NCI-H128 (cell line): ENCODE data around the gene LTC4S.

Experiments
- DNase-seq: peaks from one replicate; lab custom pipeline; 2025; ENCODE audit not compliant: unreplicated experiment; lab: John Stamatoyannopoulos, UW

Gene LTC4S

DNA sequence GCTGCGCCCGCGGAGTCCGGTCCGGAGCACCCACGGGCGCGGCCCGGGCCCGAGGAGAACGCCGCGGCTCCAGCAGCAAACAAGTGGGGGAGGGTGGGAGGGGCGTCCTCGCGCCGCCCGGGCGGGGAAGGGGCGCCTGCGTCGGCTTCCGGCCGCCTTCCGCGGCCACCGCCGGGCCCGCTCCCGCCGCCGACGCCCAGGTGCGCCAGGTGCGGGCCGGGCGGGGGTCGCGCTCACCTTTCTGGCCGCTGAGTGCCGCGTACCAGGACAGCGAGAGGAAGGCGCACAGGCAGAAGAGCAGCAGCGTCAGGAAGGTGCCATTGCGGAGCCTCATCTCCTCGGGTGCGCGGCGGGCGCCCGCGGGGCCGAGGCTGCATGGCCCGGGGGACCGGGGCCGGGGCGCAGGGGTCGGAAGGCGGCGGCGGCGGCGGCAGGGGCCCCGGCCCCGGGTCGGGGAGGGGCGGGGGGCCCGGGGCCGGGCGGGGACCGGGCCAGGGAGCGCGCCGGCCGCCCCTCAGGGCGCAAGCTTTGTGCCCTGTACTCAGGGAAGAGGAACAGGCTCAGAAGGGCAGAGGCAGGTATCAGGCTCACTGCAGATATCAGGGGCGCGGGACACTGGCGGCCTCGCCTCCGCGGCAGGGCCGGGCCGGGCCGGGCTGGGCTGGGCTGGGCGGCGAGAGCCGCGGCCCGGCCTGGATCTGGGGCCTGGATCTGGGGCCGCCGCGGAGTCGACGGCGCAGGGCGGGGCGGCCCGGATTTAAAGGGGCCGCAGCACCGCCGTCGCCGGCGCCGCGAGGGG, 12.7 kb downstream of the LTC4S start, which contains the start of gene MGAT4B:
Gene MGAT4B, minus strand, starts transcription at position 617 of the 799 bp plus-strand sequence. Its CDS starts 283 bp downstream, at position 334.
- no peak for DNase-seq

DNA sequence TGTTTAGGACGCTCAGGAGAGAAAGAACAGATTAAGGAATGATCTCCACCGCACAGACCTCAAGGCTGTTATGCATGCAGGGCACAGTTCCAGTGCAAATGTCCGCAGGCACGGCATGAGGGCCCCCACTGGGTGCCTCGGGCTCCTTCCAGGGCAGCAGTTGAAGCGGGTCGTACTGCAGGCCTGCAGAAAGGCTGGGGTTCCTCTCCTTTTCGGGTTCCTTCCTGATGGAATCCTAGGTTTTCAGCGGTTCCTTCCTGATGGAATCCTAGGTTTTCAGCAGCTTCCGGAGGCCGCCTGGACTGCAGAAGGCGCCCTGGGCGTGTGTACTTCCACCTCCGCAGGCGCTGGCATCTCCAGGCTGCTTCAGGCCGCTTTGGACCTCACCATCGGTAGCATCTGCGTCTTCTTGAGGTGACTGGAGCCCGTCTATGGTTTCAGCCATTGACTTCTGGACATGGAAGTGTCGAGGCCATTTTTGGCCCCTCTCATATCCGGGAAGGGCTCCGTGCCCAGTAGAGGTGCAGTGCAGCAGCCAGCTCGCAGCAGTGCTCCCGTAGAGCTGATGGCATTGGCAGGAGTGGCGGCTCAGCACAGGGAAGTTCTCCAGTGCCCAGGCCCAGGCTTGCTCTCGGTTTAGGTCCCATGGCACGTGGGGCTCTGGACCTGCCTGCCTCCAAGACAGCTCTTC, 18.5 kb downstream of the LTC4S start:
- no peak for DNase-seq

DNA sequence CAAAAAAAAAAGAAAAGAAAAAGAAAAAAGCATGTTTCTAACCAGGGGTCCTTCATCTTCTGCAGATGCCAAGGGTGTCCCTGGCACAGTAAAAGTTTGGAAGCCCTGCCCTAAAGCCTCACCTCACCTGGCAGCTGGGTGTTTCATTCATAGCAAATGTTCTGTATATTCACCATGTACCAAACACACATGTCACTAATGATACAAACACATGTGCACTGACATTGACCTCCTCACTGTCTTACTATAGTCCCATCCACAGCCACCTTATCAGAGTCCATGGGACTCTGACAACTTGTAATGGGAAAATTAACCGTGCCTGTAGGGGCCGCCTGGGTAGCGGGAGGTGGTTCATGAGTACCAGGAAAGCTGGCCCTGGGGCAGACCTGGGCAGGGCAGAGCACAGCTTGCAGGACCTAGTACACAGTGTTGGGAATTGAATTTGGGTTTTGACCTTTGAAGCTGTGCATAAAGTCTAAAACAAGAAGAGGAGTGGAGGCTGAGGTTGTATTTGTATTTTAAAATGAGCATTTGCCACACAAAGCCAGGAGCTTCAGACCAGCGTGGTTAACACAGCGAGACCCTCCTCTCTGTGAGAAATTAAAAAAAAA, 19.3 kb downstream of the LTC4S start:
- no peak for DNase-seq

DNA sequence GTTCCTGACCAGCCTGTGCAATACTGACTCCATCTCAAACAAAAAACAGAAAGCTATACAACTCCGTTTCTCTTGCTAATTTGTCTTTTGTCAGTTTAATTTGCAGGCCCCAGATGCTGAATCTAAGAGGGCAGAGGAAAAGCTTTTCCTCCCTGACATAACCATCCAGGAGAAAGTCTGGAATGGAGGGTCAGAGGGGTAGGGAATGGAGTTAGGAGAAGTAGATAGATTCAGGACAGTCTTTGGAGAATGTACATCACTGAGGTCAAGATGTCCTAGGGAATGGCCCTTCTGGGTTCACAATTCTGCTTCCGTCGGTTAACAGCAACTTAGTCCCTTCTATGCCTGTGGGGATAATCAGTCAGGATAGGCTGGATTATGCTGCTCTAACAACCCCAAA, 20.3 kb downstream of the LTC4S start:
- DNase-seq = no peak

DNA sequence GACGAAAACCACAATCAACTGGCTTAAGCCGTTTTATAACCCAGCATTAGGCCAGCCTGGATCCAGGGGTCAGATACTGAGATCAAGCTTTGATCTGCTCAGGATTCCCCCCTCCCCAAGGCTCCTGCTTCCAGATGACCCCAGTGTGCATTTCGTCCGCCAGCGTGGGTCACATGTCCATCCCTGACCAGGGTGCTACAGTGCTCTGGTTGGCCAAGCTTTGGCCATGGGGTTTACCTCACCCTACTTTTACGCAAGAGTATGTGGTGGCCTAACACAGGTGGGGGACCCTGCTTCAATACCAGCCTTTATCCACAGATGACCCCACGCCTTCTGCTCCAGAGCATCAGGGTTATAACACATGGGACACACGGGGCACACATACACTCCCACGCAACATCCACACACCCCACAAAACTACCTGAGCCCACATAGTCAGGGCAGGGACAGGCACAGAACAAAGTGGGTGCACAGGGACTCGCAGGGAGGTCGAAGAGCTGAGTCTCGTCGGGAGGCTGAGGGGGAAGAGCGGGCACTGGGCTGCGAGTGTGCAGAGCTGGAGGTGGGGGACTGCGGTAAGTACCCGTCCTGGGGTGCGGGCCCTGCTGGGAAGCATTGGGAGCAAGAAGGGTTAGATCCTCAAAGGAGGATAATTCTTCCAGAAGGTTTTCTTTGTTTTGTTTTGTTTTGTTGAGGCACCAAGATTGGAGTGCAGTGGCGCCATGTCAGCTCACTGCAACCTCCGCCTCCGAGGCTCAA, 21.9 kb downstream of the LTC4S start:
- DNase-seq = no peak

DNA sequence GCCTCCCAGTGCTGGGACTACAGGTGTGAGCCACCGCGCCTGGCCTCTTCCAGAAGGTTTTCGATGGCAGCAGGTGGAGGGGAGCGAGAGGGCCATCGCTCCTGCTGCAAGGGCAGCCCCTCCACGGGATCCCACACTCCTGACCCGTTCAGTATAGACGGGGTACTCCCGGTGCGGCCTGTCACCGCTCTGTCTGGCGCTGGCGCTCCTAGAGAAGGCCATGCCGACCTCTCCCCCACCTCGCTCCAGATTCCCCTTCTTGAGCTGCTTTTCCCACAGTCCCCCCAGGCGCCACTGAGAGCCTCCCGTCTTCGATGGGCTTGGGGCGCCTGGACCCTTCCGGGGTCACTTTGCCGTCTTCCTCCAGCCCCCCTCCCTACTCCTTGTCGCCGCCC, 22.6 kb downstream of the LTC4S start:
- DNase-seq = no peak

DNA sequence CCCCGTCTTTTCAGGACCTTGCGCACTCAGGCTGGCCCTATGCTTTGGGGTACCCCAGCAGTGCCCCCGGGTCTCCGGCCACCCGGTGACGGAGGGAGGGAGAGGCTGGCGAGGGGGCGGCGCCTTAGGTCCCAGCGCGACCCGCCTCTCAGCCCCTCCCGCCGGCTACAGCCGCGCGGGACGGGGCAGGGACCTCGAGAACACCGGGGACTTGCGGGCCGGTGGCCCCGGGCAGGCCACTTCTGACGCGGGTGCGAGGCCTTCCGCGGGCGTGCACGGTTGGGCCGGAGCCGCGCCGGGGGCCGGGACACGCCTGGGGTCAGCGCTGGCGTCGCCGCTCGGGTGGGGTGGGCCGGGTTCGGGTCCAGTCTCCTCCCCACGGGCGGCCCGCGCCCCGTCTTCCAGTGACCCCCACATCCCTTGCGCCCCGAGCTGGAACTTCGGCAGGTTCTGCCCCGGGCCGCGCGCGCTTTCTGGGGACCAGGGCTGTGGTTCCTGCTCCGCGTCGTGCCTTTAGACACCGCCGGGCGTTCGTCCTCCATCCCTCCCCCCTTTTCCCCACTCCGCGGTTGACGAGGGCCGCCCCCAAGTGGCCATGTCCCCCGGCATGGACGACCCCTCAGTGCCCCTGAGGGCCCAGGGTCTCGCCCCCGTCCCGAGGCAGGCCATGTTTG, 23.1 kb downstream of the LTC4S start:
- no peak for DNase-seq

DNA sequence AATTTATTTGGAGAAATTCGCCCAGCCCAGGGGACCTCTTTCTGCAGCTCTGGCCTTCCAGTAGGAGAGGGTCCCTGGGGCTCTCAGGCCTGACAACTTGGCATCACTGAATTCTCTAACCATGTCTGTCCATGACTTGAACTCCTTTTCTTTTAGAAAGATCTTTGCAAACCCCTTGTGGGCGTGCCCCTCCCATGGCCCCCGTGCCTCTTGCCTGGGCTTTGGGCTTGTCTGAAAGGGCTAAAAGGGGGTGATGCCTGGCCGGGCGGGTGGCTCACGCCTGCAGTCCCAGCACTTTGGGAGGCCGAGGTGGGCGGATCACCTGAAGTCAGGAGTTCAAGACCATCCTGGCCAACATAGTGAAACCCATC, 23.7 kb downstream of the LTC4S start:
- no peak for DNase-seq

DNA sequence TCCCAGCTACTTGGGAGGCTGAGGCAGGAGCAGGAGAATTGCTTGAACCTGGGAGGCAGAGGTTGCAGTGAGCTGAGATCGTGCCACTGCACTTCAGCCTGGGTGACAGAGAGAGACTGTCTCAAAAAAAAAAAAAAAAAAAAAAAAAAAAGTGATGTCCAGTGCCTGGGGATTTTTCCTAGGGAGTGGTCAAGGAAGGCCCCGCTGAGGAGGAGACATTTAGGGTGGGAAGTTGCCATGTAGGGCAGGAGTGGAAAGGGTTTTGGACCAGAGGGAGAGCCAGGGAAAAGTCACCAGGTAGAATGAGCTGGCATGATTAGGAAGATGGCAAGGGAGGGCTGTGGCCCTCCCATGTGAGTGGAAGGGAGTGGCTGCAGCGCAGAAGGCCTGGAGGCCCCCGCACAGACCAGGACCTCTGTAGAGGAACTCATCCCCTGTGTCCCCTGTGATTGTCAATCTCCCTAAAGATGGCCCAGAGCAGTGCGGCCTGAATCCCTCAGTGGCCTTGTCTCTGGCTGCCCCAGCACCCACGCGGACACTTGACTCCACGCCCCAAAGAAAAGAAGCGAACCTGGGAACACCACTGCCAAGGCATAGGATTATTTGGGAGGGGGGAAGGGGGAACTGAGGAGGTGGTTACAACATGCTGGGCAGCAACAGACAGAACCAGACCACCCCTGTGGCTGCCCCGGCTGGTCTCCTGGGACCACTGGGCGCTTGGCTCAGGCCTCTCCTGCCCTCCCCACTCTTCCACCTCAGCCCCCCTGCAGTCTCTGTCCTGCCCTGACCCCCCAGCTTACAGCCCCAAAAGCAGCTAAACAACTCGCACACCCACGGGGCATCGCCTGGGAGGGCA, 24.3 kb downstream of the LTC4S start:
- no peak for DNase-seq

DNA sequence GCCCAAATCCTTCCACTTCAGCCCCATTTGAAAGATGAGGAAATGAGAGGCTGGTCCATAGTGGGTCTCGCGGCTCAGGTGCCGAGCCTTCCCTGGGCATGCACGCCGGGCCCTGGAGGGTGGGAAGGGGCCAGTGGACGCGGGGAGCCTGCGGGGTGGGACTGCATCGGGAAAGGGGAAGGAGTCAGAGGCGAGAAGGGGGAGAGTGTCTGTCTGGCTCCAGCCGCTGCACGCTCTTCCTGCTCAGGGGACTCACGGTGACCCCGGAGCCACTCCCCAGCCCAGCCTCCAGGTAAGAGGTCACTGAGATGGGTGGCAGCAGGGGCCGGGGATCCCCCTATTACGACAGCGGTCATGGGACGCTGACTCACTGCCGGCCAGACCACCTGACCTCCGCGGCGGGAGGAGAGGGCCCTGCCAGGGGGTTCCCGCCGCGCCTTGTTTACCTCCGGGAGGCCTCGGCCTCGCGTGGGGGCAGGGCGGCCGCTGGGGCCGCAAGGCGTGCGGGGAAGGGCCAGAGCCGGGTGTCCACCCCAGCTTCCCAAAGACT, 25.0 kb downstream of the LTC4S start:
- DNase-seq = peak; percentile 18

DNA sequence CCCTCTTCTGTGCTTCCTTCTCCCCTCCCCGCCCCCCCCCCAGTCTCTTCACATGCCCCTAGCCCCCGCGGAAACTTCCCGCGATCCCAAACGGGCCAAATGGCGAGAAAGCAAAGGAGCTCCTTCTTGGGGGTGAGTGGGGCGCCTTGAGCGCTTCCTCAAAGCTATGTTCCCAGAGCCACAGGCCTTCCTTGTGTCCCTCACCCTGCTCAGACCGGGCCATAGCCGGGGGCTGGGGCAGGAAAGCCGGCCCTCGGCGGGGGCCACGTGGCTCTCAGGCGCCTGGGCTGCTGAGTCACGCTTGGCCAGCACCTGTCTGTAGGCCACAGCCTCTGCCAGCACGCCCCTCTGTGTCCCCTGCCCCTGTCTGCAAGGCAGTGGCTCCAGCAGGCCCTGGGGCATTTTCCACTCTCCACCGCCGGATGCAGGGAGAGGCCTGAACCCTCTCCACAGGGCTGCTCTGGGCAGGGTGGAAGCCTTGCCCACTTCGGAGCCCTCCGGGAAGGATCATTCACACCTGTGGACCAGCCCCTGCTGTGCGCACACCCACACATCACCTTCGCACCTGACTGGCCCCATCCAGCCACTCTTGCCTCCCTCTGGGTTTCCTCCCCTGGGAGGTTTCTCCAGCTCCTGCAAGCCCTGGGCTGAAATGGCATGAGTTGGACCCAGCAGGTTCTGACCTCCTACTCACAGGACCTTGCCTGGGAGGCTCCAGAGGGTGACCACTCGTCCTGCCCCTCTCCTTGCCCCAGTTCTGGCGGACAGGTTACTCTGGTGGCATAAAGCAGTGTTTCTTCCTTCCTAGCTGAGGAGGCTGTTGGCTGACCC, 25.7 kb downstream of the LTC4S start:
- no peak for DNase-seq

DNA sequence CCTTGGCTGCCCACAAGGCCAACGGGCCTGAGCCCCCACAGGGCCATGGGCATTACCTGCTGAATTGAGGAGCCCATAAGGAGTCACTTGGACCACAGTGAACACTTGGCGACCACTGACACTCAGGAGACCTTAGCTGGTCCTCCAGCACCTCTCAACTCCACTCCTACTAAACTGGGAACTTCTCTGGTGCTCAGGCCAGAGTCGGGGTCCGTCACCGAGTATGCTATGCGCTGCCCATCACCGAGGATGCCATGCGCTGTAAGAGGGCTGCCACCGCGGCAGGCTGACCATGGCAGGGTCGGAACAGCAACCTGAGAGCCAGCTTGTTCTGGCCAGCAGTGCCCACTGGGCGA, 26.3 kb downstream of the LTC4S start:
- DNase-seq = no peak

DNA sequence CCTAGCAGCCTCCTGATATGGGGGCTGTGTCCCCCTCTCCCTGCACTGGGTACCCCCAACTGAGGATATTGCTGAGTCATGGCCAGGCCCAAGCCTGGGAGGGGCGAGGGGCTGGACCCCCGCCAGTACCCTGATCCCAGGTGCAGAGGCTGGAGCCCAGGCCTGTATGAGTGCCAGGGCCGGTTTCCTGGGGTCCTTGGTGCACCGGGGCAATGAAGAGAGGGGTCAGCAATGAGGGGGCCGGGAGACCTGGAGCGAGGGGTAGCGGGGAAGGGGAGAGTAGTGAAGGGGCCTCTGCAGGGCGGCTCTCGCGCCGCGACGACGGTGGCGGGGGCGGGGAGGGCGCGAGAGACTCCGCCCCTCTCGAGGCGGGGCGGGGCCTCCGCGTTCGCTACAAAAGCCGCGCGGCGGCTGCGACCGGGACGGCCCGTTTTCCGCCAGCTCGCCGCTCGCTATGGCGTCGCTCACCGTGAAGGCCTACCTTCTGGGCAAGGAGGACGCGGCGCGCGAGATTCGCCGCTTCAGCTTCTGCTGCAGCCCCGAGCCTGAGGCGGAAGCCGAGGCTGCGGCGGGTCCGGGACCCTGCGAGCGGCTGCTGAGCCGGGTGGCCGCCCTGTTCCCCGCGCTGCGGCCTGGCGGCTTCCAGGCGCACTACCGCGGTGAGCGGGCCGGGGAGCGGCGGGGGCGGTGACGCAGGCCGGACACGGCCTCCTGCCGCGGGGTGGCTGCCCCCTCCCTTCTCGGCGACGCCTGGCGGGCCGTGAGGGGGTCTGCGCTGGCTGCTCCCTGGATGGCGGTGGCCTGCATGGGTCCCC, 26.9 kb downstream of the LTC4S start, which contains the start of gene SQSTM1:
Gene SQSTM1, plus strand, starts transcription at position 423 of the 815 bp plus-strand sequence. Its CDS starts 32 bp downstream, at position 455.
- DNase-seq = peak; percentile 33

DNA sequence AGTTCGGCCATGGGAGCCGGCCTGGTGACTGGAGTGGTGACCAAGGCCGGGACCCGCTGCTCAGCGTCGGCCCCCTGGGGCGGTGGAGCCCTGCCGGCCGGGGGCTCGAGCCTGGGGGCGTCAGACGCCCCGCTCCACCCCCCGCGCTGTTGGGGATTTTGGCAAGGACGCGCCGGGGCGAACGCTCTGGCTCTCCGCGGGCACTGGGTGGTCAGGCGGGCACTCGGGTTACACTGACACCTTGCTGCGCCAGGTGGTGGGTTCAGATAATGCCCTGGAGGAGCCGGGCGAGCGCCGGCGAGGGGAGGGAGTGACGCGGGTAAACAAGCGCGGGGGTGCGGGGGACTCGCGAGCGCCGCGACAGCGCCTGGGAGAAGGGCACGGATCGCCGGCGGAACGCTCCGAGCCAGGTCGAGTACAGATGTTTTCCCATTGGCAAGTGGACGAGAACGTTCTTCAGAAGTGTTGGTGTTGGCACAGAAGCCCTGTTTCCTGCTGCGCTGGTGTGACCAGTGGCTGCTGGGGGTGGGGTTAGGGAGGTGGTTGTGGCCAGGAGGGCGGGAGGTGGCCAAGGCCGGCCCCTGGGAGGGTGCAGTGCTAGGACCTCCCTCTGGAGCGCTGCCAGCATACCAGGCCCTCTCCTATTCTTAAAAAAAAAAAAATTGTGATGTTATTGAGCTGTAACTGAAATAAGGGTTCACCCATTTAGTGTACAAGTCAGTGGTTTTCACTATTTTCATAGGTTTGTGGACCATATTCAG, 27.7 kb downstream of the LTC4S start:
- DNase-seq = no peak

DNA sequence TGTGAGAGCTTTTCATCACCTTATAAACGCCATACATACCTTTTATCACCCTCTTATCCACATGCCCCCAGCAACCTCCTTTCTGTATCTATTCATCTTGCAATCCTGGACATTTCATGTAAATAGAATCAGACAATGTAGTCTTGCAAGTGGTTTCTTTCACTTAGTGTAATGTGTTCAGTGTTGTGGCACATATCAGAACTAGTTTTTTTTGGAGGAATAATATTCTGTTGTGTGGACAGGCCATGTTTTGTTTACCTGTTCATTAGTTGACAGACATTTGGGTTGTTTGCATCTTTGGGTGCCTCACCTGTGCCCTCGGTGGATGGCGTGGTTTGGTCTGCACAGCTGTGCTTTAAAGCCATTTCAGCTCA, 28.3 kb downstream of the LTC4S start:
- DNase-seq = no peak

DNA sequence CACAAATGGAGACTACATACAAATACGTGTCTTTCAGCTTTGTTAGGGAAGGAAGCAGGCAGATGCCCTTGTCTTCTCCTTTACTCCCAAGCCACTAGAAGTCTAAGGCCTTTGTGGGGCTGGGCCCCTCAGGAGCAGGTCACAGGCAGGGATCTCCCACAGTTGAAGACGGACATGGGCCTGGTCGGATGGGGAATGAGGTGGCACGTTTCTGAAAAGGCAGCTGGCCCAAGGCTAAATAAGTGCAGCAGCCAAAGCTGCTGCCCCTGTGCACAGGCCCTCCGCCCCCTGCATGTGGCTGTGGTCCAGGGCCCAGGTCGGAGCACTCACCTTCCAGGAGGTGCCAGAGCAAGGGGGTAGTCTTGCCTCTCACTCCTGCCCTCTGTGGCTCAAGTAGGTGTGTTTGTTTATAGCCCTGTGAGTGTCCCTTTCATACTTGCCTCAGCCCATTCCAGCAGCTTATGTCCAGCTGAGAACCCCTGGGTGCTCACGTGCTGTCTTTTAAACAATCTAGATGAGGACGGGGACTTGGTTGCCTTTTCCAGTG, 28.7 kb downstream of the LTC4S start:
- no peak for DNase-seq
